ENCODE data around the gene TGM4. TPM values are rescaled to one million over a fixed set of nuclear protein-coding genes. Genes with fewer than 3 reads are reported as not detected.

Gene TGM4
- total RNA-seq, 1 donor from 2014 or later = not detected

GRCh38 chr3:44865272-44866035, 9.0 kb upstream of the TGM4 start:
- peaks cover 17% of the 10 kb centered on the region for H3K4me1 Mint-ChIP-seq
- intact Hi-C loops (cut with micrococcal nuclease) = loop anchor here (10.0 kb wide), 2 partner anchors 241 to 1171 kb away; partner anchors contain the start of genes ABHD5 and ZNF197
- no peak for ATAC-seq (ENCODE audit: low read depth)
- H3K4me3 Mint-ChIP-seq = no peak overlapping the region
- no peak for TF ChIP-seq CTCF (IDR thresholded peaks at IDR 0.05)
- H3K27ac Mint-ChIP-seq = no peak overlapping the region
- DNase-seq = no peak
- ChIA-PET CTCF (no interaction called here), POLR2A (no interaction called here)
- H3K27me3 Mint-ChIP-seq = no peaks in the 10 kb centered on the region
- peaks cover 12% of the 10 kb centered on the region for H3K36me3 Mint-ChIP-seq (ENCODE audit: low read depth)
- H3K9me3 Mint-ChIP-seq = no peaks in the 10 kb centered on the region

GRCh38 chr3:44867421-44868111, 6.8 kb upstream of the TGM4 start:
- peaks cover 11% of the 10 kb centered on the region for H3K36me3 Mint-ChIP-seq (ENCODE audit: low read depth)
- H3K9me3 Mint-ChIP-seq = no peaks in the 10 kb centered on the region
- H3K4me3 Mint-ChIP-seq = no peak overlapping the region
- H3K27ac Mint-ChIP-seq = no peak overlapping the region
- intact Hi-C loops (cut with micrococcal nuclease) = loop anchor here (10.0 kb wide), 2 partner anchors 243 to 1173 kb away; partner anchors contain the start of genes ABHD5 and ZNF197
- DNase-seq (no peak), ATAC-seq (ENCODE audit: low read depth) (no peak)
- H3K4me1 Mint-ChIP-seq = peaks cover 10% of the 10 kb centered on the region
- TF ChIP-seq CTCF (IDR thresholded peaks at IDR 0.05) = no peak
- ChIA-PET CTCF (no interaction called here), POLR2A (no interaction called here)
- no peaks in the 10 kb centered on the region for H3K27me3 Mint-ChIP-seq

GRCh38 chr3:44870375-44871061, 3.9 kb upstream of the TGM4 start:
- ATAC-seq (ENCODE audit: low read depth) (no peak), DNase-seq (no peak)
- no peaks in the 10 kb centered on the region for H3K9me3 Mint-ChIP-seq
- no peak overlapping the region for H3K27ac Mint-ChIP-seq
- ChIA-PET CTCF (no interaction called here), POLR2A (no interaction called here)
- H3K36me3 Mint-ChIP-seq (ENCODE audit: low read depth) = peaks cover 6% of the 10 kb centered on the region
- TF ChIP-seq CTCF (IDR thresholded peaks at IDR 0.05) = no peak
- H3K27me3 Mint-ChIP-seq = no peaks in the 10 kb centered on the region
- no peak overlapping the region for H3K4me3 Mint-ChIP-seq
- H3K4me1 Mint-ChIP-seq = no peaks in the 10 kb centered on the region
- intact Hi-C loops (cut with micrococcal nuclease) = no loop called here

GRCh38 chr3:44875596-44875995, 1.2 kb downstream of the TGM4 start:
- peaks cover 4% of the 10 kb centered on the region for H3K27me3 Mint-ChIP-seq
- no peaks in the 10 kb centered on the region for H3K9me3 Mint-ChIP-seq
- H3K4me3 Mint-ChIP-seq = no peak overlapping the region
- H3K36me3 Mint-ChIP-seq (ENCODE audit: low read depth) = no peaks in the 10 kb centered on the region
- no peak for TF ChIP-seq CTCF (IDR thresholded peaks at IDR 0.05)
- no peak overlapping the region for H3K27ac Mint-ChIP-seq
- CTCF ChIA-PET = no interaction called here
- ATAC-seq (ENCODE audit: low read depth) = no peak
- intact Hi-C loops (cut with micrococcal nuclease) = no loop called here
- DNase-seq = no peak
- POLR2A ChIA-PET = no interaction called here
- no peaks in the 10 kb centered on the region for H3K4me1 Mint-ChIP-seq

- CTCF ChIA-PET = no interaction called here
- TF ChIP-seq CTCF (IDR thresholded peaks at IDR 0.05) = no peak
- POLR2A ChIA-PET = no interaction called here
- Mint-ChIP-seq H3K27me3 (peaks cover 4% of the 10 kb centered on the region), H3K4me3 (no peak overlapping the region), H3K36me3 (ENCODE audit: low read depth) (no peaks in the 10 kb centered on the region), H3K27ac (no peak overlapping the region), H3K4me1 (no peaks in the 10 kb centered on the region), H3K9me3 (no peaks in the 10 kb centered on the region)
- intact Hi-C loops (cut with micrococcal nuclease) = no loop called here
- no peak for ATAC-seq (ENCODE audit: low read depth)
- DNase-seq = no peak
Observed at GRCh38 chr3:44877333-44877732, 2.9 kb downstream of the TGM4 start.

Data from activated B cell treated with CpG ODN at 0.5 μM for 24 hours (primary cell).